Endothelial cell of umbilical vein (primary cell): Measurements from ENCODE around the gene SLIT1. TPM values are rescaled to one million over a fixed set of nuclear protein-coding genes. Genes with fewer than 3 reads are reported as not detected.

Experiments
- BruUV-seq: library from RNA; stranded (reverse); fragments of 400-500 nt; replicated peaks from 2 replicates; lab custom pipeline; 2021; lab: Mats Ljungman, UMichigan
- CTCF ChIA-PET: fragments of 300-600, 350-600 bp; sonication (Branson Sonifier 250); formaldehyde crosslinking; loops from one replicate; lab custom pipeline; 2021; ENCODE audit warnings: antibody characterized with exemption, inconsistent platforms; lab: Charles Lee
- POLR2A ChIA-PET: fragments of 300-600, 350-600 bp; sonication (Branson Sonifier 250); formaldehyde crosslinking; loops from one replicate; lab custom pipeline; 2021; ENCODE audit warnings: antibody characterized with exemption, inconsistent platforms; lab: Charles Lee
- DNase-seq: peaks from one replicate; pipeline ENCODE4 v3.0.0-alpha.2; 2011; ENCODE audit warnings: low read depth, low spot score
- FAIRE-seq: peaks from 2 replicates; lab custom pipeline; 2011; peaks lifted over from hg19 to GRCh38; lab: Jason Lieb, UNC
- H2AFZ ChIP-seq: 2 replicates; pipeline ENCODE4 v1.6.0; 2012; ENCODE audit warnings: low read depth, low read length, control low read depth, inconsistent platforms
- H3K27ac ChIP-seq: 2 replicates; pipeline ENCODE4 v1.5.1; 2011; ENCODE audit warnings: low read depth, mild to moderate bottlenecking, control low read depth, low read length, moderate library complexity; ENCODE audit not compliant: insufficient read depth
- H3K27me3 ChIP-seq, 2 experiments: 2 replicates each; pipeline versions ENCODE4 v1.6.0 to v1.6.1; 2011; ENCODE audit warnings: low read length in 2 of 2, mixed read lengths in 1 of 2; ENCODE audit not compliant: control insufficient read depth in 2 of 2, insufficient read depth in 2 of 2
- H3K36me3 ChIP-seq, 2 experiments: 2 replicates in 1 of 2; 3 replicates in 1 of 2; pipeline ENCODE4 v1.5.1; 2011; ENCODE audit warnings: low read length in 2 of 2, mild to moderate bottlenecking in 1 of 2, moderate library complexity in 1 of 2; ENCODE audit not compliant: control insufficient read depth in 2 of 2, insufficient read depth in 2 of 2; ENCODE audit errors: extremely low read depth in 1 of 2
- H3K4me1 ChIP-seq: 3 replicates; pipeline ENCODE4 v1.5.1; 2011; ENCODE audit warnings: mild to moderate bottlenecking, low read length; ENCODE audit not compliant: control insufficient read depth, insufficient read depth; ENCODE audit errors: extremely low read depth
- H3K4me2 ChIP-seq: 2 replicates; pipeline ENCODE4 v1.6.1; 2011; ENCODE audit warnings: low read length, control low read depth, mixed read lengths; ENCODE audit not compliant: insufficient read depth
- H3K4me3 ChIP-seq, 3 experiments: fragments of 200-600 bp in 1 of 3; sonication (generic), shearing (Covaris generic) in 1 of 3; replicated peaks in 1 of 3; 2 replicates each; pipeline ENCODE4 v1.5.1; 2011 to 2016; ENCODE audit warnings: control low read depth in 3 of 3, low read length in 3 of 3, mild to moderate bottlenecking in 2 of 3, inconsistent platforms in 1 of 3, low read depth in 1 of 3, moderate library complexity in 1 of 3; ENCODE audit not compliant: insufficient read depth in 1 of 3
- H3K79me2 ChIP-seq: 2 replicates; pipeline ENCODE4 v1.6.0; 2012; ENCODE audit warnings: low read length, inconsistent platforms; ENCODE audit not compliant: control insufficient read depth, insufficient read depth
- H3K9ac ChIP-seq: replicated peaks from 2 replicates; pipeline ENCODE3; 2011; ENCODE audit warnings: low read length, control low read depth; ENCODE audit not compliant: insufficient read depth; ENCODE audit errors: extremely low read depth
- H3K9me1 ChIP-seq: replicated peaks from 3 replicates; pipeline ENCODE4 v1.6.0; 2011; ENCODE audit warnings: mild to moderate bottlenecking, low read length; ENCODE audit not compliant: control insufficient read depth, insufficient read depth; ENCODE audit errors: extremely low read depth
- H3K9me3 ChIP-seq: replicated peaks from 2 replicates; pipeline ENCODE4 v1.5.1; 2012; ENCODE audit warnings: low read length, inconsistent platforms; ENCODE audit not compliant: control insufficient read depth, insufficient read depth
- H4K20me1 ChIP-seq: replicated peaks from 2 replicates; pipeline ENCODE3; 2011; ENCODE audit warnings: mild to moderate bottlenecking, low read length; ENCODE audit not compliant: control insufficient read depth, insufficient read depth; ENCODE audit errors: extremely low read depth
- EZH2 ChIP-seq: IDR thresholded peaks from 2 replicates; pipeline ENCODE4 v1.6.1; 2012; ENCODE audit warnings: borderline replicate concordance, low read depth, mild to moderate bottlenecking, moderate library complexity, low read length, inconsistent platforms; ENCODE audit not compliant: severe bottlenecking
- FOS ChIP-seq: IDR thresholded peaks from 2 replicates; pipeline ENCODE4 v1.6.1; 2011; ENCODE audit warnings: mild to moderate bottlenecking, low read length, moderate library complexity, borderline replicate concordance; ENCODE audit not compliant: insufficient read depth
- GATA2 ChIP-seq: IDR thresholded peaks from 2 replicates; pipeline ENCODE4 v1.7.0; 2011; ENCODE audit warnings: low read depth, mild to moderate bottlenecking, moderate library complexity, mixed read lengths, low read length; ENCODE audit not compliant: insufficient read length, insufficient read depth
- JUN ChIP-seq: IDR thresholded peaks from 2 replicates; pipeline ENCODE4 v1.6.1; 2011; ENCODE audit warnings: borderline replicate concordance, low read depth; ENCODE audit not compliant: insufficient read length, insufficient read depth
- MYC ChIP-seq: IDR thresholded peaks from one replicate; pipeline ENCODE4 v1.6.1; 2011; ENCODE audit warnings: mild to moderate bottlenecking, low read depth, low read length
- POLR2A ChIP-seq: IDR thresholded peaks from 2 replicates; pipeline ENCODE4 v1.6.1; 2012; ENCODE audit warnings: low read depth, mild to moderate bottlenecking, control low read depth, low read length
- dilution Hi-C: fragments of 300-500 bp; cut with MboI; formaldehyde crosslinking; loops from one replicate; pipeline ENCODE4 v1.15.0; 2019; ENCODE audit warnings: low sequenced_read_pairs; ENCODE audit not compliant: extremely low pct_ligation_motif_present
- intact Hi-C: fragments of 100-400 bp; cut with micrococcal nuclease; formaldehyde crosslinking; loops from one replicate; pipeline ENCODE4 v1.10.0; 2022
- polyA plus RNA-seq, 4 experiments: library from polyadenylated mRNA; depleted of rRNA in 3 of 4; stranded (reverse) in 3 of 4; unstranded in 1 of 4; fragments of >200 nt; gene quantifications; 2 replicates each; pipeline versions ENCODE4 v1.2.1 to v1.2.3, GENCODE V29; 2011 to 2012; ENCODE audit warnings: missing spikeins in 1 of 4
- total RNA-seq: library from RNA; stranded (reverse); gene quantifications from 2 replicates; pipeline ENCODE4 v1.2.3, GENCODE V29; 2021
- TF ChIP-seq, protein P1 (sequence below), 2 donors: IDR thresholded peaks; 1 replicate in 1 of 2; 2 replicates in 1 of 2; pipeline ENCODE4 v1.5.1; 2011; ENCODE audit warnings: low read length in 2 of 2, mild to moderate bottlenecking in 2 of 2, moderate library complexity in 2 of 2, control low read depth in 1 of 2, inconsistent platforms in 1 of 2, low read depth in 1 of 2; ENCODE audit not compliant: insufficient read depth in 1 of 2; ENCODE audit errors: extremely low read depth in 1 of 2
- TF ChIP-seq, protein P2 (sequence below): IDR thresholded peaks from 2 replicates; pipeline ENCODE4 v1.6.1; 2011; ENCODE audit not compliant: insufficient read depth, insufficient read length

The SLIT1 gene
- total and polyA plus RNA-seq, 2 donors (not counting 3 experiments of a cell fraction or from before 2014, with no cell fraction given): 0.04 to 0.20 TPM

DNA sequence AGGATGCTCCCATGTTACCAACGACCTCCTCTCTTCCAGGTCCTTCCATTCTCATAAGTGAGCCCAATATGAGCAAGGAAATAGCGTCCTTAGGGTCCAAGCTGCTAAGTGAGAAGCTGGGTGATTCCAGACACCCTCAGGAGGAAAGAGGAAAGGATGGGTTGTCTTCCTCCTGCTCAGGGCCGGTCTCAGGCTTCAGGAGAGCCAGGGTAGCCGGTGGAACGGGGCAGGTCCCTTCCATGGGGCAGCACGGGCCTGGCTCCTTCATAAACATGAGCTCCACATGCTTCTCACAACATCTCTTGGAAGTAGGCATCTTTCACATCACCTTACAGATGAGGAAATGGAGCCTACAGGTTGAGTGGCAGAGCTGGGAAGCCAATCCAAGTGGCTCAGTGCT lies 12.7 kb downstream of the SLIT1 start:
- Histone ChIP-seq H3K4me3 (no peak overlapping the region), H3K4me1 (no peaks in the 10 kb centered on the region), H3K27me3 (peaks cover 0 to 7% of the 10 kb centered on the region in 2 experiments), H3K9me3 (no peaks in the 10 kb centered on the region), H3K79me2 (no peaks in the 10 kb centered on the region), H2AFZ (no peak overlapping the region), H4K20me1 (no peaks in the 10 kb centered on the region), H3K9me1 (no peaks in the 10 kb centered on the region), H3K9ac (no peak overlapping the region), H3K4me2 (no peak overlapping the region), H3K27ac (no peak overlapping the region), H3K36me3 (no peaks in the 10 kb centered on the region)
- dilution Hi-C loops (no loop called here), intact Hi-C loops (no loop called here)
- CTCF ChIA-PET: interaction anchor here (0.9 to 1.3 kb wide), 3 partner anchors 8 to 100 kb away, joined by 3 to 5 read pairs (median 4); no protein-coding TSS in a partner anchor
- FAIRE-seq (no peak), DNase-seq (no peak)
- TF ChIP-seq JUN (no peak), POLR2A (no peak), EZH2 (no peak), GATA2 (no peak), FOS (no peak), MYC (no peak)
- TF ChIP-seq, protein P1, sequence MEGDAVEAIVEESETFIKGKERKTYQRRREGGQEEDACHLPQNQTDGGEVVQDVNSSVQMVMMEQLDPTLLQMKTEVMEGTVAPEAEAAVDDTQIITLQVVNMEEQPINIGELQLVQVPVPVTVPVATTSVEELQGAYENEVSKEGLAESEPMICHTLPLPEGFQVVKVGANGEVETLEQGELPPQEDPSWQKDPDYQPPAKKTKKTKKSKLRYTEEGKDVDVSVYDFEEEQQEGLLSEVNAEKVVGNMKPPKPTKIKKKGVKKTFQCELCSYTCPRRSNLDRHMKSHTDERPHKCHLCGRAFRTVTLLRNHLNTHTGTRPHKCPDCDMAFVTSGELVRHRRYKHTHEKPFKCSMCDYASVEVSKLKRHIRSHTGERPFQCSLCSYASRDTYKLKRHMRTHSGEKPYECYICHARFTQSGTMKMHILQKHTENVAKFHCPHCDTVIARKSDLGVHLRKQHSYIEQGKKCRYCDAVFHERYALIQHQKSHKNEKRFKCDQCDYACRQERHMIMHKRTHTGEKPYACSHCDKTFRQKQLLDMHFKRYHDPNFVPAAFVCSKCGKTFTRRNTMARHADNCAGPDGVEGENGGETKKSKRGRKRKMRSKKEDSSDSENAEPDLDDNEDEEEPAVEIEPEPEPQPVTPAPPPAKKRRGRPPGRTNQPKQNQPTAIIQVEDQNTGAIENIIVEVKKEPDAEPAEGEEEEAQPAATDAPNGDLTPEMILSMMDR (IDR thresholded peaks at IDR 0.05; ENCODE audit: extremely low read depth in 1 of 2, insufficient read depth in 1 of 2, low read depth in 1 of 2, low read length in 2 of 2): no peak
- TF ChIP-seq, protein P2, sequence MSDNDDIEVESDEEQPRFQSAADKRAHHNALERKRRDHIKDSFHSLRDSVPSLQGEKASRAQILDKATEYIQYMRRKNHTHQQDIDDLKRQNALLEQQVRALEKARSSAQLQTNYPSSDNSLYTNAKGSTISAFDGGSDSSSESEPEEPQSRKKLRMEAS: no peak
- BruUV-seq: no TSS peak
- POLR2A ChIA-PET: no interaction called here
